Measurements from ENCODE around the gene IL1RAPL2.

IL1RAPL2 gene

DNA sequence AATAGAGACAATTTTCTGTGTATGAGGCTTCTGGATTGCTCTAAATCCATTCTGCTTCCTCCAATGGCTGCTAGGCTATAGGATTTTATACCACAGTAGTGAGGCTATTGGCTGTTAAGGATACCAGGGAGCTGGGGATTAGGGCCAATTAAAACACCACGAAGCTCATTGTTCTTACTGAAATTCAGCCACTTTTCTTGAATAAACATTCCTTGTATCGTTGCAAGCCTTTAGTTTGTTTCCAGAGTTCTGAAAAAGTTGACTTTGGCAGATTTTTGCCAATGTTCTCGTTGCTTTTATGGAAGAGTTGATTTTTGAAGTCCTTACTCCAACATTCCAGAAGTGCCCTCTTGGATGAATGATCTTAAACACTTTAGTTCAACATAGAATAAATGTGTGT is 892.8 kb downstream of the IL1RAPL2 start:
- no peak for TF ChIP-seq CTCF (IDR thresholded peaks at IDR 0.05; ENCODE audit: control insufficient read depth, insufficient read depth, low read depth, low read length, missing control alignments)
- H3K4me3 ChIP-seq (ENCODE audit: control insufficient read depth, low read depth, low read length) = no peak overlapping the region

GRCh38 chrX:105460376-105460775 is 894.4 kb downstream of the IL1RAPL2 start:
- DNase-seq (ENCODE audit: low read depth) = no peak

More for the DNA sequence above, 892.8 kb downstream of the IL1RAPL2 start:
- DNase-seq (ENCODE audit: low read depth) = no peak

DNA sequence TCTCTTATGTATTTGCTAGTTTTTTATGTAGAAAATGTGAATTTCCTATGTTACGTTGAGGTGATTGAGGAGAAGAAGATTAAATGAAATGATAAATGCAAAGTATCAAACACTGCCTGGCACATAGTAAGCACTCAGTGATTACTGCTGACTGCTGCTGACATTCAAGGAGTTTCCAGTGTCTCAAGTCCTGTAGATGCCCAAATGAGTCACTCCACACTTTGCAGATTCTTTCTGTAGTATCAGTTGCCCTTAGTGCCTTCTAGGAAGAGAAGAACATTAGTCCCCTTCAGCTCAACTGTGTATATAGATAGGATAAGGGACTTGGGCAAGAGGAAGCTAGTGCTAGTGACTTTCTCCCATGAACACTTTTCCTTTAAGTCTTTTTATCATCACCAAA is 895.0 kb downstream of the IL1RAPL2 start:
- DNase-seq (ENCODE audit: low read depth) = no peak
- H3K4me3 ChIP-seq (ENCODE audit: control insufficient read depth, low read depth, low read length) = no peak overlapping the region
- TF ChIP-seq CTCF (IDR thresholded peaks at IDR 0.05; ENCODE audit: control insufficient read depth, insufficient read depth, low read depth, low read length, missing control alignments) = no peak

More at GRCh38 chrX:105460376-105460775, 894.4 kb downstream of the IL1RAPL2 start:
- H3K4me3 ChIP-seq (ENCODE audit: control insufficient read depth, low read depth, low read length) = no peak overlapping the region
- TF ChIP-seq CTCF (IDR thresholded peaks at IDR 0.05; ENCODE audit: control insufficient read depth, insufficient read depth, low read depth, low read length, missing control alignments) = no peak

- no peak for DNase-seq (ENCODE audit: low read depth)
- no peak for TF ChIP-seq CTCF (IDR thresholded peaks at IDR 0.05; ENCODE audit: control insufficient read depth, insufficient read depth, low read depth, low read length, missing control alignments)
- H3K4me3 ChIP-seq (ENCODE audit: control insufficient read depth, low read depth, low read length) = no peak overlapping the region
Observed at GRCh38 chrX:105462186-105462585, 896.2 kb downstream of the IL1RAPL2 start.

DNA sequence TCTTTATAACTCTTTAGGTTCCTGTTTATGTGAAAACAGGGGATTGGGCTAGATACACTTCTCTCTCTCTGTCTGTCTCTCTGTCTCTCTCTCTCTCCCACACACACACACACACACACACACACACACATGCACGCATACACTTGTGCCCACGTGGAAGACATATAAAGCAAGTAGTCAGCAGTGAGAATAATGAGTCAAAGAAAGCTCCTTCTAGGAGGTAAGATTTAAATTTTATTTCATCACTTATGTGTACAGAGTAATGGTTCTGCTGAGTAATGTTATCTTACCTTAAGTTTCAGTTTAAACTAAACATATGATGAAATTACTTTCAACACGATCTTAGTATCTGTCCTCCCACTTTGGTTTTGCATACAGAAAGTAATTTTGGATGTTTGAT is 897.5 kb downstream of the IL1RAPL2 start:
- no peak for TF ChIP-seq CTCF (IDR thresholded peaks at IDR 0.05; ENCODE audit: control insufficient read depth, insufficient read depth, low read depth, low read length, missing control alignments)
- DNase-seq (ENCODE audit: low read depth) = no peak
- H3K4me3 ChIP-seq (ENCODE audit: control insufficient read depth, low read depth, low read length) = no peak overlapping the region

GRCh38 chrX:105464618-105465017 is 898.6 kb downstream of the IL1RAPL2 start:
- H3K4me3 ChIP-seq (ENCODE audit: control insufficient read depth, low read depth, low read length) = no peak overlapping the region
- no peak for TF ChIP-seq CTCF (IDR thresholded peaks at IDR 0.05; ENCODE audit: control insufficient read depth, insufficient read depth, low read depth, low read length, missing control alignments)
- no peak for DNase-seq (ENCODE audit: low read depth)

DNA sequence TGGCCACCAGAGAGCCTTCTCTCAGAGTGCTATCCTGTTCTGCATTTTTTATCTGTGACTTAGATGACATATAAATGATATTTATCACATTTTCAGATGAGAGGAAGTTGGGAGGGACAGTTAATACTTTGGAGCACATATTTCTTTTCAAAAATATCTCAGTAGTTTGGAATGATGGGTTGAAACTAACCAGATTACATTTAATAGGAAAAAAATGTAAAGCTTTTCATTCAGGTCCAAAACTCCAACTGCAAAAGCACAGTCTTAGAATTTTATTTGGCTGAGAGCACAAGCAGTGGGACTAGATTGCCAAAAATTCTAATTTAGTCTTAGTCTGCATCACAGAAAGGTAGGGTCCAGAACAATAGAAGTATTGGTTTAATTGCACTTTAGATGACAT is 902.7 kb downstream of the IL1RAPL2 start:
- no peak for TF ChIP-seq CTCF (IDR thresholded peaks at IDR 0.05; ENCODE audit: control insufficient read depth, insufficient read depth, low read depth, low read length, missing control alignments)
- H3K4me3 ChIP-seq (ENCODE audit: control insufficient read depth, low read depth, low read length) = no peak overlapping the region
- DNase-seq (ENCODE audit: low read depth) = no peak
